NCI-H2081 treated with DMSO at 0.1 percent for 48 hours (cell line): Measurements from ENCODE around the gene IL11.

Source experiments
- DNase-seq: peaks from one replicate; lab custom pipeline; 2025; lab: John Stamatoyannopoulos, UW

IL11 gene

DNA sequence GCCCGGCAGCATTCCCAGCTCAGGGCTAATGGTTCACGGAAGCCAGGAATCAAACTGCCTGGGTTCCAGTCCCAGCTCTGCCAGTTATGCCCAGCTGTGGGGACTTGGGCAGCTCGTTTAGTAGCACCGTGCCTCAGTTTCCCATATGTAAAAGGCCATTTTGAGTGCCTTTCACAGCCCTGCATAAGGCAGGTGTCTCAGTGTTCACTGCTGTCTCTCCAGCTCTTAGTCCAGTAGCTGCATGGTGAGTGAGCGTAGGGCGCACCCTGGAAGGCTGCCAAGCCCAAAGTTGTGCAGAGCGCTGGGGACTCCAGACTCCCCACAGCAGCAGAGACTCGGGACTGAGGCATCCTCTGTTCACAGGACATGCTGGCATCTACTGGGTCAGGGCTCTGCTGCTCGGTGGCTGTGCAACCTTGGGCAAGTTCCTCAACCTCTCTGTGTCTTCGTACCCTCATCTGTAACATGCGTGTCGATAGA lies 21.0 kb upstream of the IL11 start:
- DNase-seq, result no peak

- DNase-seq, result no peak
Measured at GRCh38 chr19:55390461-55390880, 20.2 kb upstream of the IL11 start.

DNA sequence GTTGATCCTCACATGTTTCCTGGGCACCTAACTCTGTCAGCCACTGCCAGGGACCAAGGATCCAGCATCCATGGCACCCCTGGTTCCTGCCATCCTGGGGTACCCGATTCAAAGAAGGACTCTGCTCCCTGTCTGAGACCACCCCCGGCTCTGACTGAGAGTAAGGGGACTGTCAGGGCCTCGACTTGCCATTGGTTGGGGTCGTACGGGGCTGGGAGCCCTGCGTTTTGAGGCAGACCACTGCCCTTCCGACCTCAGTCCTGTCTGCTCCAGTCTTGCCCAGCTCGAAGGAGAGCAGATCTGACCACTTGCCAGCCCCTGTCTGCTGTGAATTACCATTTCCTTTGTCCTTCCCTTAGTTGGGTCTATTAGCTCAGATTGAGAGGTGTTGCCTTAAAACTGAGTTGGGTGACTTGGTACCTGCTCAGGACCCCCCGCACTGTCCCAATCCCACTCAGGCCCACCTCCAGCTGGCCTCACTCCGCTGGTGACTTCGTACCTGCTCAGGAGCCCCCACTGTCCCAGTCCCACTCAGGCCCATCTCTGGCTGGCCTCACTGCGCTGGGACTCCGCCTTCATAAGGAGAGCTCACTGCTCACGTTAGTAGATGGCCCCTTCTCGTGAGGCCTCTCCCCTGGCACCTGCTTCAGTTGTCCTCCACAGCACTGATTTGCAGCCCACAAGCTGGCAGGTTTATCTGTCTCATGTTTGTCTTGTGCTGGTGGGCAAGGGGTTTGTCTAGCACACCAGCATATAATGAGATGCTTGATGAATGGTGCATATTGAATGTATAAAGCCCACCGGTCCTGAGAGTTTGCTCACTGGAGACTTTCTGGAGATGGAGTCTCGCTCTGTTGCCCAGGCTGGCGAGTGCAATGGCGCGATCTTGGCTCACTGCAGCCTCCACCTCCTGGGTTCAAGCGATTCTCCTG lies 19.4 kb upstream of the IL11 start:
- no peak for DNase-seq

- DNase-seq, result no peak
Measured at GRCh38 chr19:55387736-55388497, 17.7 kb upstream of the IL11 start.

DNA sequence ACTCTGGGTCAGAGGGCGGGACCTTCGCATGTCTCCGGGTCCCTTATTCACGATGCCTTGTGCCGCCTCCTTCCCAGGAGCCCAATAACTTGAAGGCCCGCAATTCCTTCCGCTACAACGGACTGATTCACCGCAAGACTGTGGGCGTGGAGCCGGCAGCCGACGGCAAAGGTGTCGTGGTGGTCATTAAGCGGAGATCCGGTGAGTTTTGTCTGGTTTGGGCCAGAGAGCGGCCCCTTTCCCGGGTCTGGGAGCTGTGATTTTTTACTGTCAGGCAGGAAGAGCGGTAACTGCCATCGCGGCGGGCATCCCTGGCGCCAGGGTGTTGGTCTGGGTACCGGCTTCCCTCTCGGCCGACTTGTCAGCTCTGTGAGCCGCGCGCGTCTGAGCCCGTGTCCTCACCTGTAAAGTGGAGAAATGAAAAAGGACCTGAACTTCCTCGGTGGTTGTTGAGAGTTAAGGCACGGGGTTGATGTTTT lies 16.3 kb upstream of the IL11 start:
- DNase-seq, result no peak

GRCh38 chr19:55385724-55386492 lies 15.6 kb upstream of the IL11 start, which contains the start of gene RPL28:
Gene RPL28, plus strand, starts transcription at chr19:55385932. Its CDS starts 426 bp downstream, at chr19:55386358.
- DNase-seq, result peak; percentile 94

DNA sequence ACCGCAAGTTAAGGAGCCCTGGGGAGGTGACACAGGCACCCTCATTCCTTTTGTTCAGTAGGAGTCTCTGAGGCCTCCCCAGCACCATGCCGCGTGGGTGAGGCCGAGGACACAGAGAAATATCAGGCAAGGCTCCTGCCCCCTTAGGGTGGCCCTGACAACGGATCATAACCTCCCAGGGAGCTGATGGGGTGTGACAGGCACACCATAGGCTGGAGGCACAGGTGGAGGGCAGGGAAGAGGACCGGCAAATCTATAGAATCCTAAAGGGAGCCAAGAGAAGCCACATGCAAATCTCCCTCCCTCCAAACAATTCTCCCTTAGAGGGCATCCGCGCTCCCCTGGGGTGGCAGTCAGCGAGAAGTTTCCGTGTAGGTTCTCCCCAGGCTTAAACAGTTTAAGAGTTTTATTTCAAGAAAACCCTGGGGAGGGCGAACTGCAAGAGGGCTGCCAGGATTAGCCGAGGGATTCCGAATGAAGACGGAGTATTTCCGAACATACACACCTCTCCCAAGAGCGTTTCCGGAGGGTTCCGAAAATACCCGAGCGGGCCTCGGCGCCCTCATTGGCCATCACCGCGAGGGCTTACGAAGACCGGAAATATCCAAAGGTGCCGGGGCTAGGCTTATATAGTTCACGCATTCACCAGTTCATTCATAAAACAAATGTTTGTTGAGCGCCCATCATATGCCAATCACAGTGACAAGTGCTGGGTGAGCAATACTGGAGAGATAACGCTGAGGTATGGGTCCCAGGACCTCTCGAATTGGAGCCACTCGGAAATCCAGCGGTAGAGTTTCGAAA lies 14.9 kb upstream of the IL11 start:
- peak; percentile 92 for DNase-seq

GRCh38 chr19:55384131-55384919 lies 14.1 kb upstream of the IL11 start, which contains the start of gene TMEM238:
Gene TMEM238, minus strand, starts transcription at chr19:55384292. Its CDS starts 33 bp downstream, at chr19:55384259.
- DNase-seq, result no peak

- no peak for DNase-seq
Measured at GRCh38 chr19:55383279-55384130, 13.2 kb upstream of the IL11 start.

GRCh38 chr19:55382522-55383054 lies 12.3 kb upstream of the IL11 start:
- DNase-seq, result no peak

DNA sequence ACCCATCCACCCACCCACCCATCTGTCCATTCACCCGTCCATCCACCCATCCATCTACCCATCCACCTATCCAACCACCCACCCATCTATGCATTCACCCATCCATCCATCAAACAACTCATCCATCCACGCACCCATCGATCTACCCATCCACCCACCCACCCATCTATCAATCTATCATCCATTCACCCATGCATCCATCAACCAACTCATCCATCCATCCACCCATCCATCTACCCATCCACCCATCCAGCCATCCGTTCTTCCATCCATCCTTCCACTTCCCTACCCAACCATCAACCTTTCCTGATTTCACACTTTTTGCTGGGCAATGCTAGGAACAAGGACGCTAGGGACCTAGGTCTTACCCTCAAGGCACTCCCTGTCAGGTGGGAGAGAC lies 11.8 kb upstream of the IL11 start:
- DNase-seq, result no peak

DNA sequence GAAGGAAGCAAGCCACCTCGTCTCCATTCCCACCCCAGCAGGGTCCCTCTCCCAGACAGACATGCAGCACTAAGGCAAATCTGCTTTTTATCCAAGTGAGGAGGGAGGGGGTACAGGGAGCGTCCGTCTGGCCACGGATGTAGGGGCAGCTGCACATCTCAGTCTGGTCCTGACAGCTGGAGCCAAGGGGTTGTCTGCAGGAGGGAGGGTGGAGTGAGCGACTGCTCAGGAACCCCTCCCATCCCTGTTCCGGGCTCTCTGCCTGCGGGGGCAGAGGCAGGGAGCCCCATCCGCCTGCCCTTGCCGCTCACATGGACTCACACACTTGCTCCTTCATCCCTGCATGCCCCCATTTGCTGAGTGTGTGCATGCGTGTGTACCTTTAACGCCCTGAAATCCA lies 8.9 kb upstream of the IL11 start:
- no peak for DNase-seq

GRCh38 chr19:55377356-55378131 lies 7.3 kb upstream of the IL11 start:
- DNase-seq, result no peak

- DNase-seq, result no peak
Measured at GRCh38 chr19:55376241-55376933, 6.1 kb upstream of the IL11 start, which contains the start of gene TMEM190. Gene TMEM190, plus strand, starts transcription at chr19:55376826. Its CDS starts 28 bp downstream, at chr19:55376854.

DNA sequence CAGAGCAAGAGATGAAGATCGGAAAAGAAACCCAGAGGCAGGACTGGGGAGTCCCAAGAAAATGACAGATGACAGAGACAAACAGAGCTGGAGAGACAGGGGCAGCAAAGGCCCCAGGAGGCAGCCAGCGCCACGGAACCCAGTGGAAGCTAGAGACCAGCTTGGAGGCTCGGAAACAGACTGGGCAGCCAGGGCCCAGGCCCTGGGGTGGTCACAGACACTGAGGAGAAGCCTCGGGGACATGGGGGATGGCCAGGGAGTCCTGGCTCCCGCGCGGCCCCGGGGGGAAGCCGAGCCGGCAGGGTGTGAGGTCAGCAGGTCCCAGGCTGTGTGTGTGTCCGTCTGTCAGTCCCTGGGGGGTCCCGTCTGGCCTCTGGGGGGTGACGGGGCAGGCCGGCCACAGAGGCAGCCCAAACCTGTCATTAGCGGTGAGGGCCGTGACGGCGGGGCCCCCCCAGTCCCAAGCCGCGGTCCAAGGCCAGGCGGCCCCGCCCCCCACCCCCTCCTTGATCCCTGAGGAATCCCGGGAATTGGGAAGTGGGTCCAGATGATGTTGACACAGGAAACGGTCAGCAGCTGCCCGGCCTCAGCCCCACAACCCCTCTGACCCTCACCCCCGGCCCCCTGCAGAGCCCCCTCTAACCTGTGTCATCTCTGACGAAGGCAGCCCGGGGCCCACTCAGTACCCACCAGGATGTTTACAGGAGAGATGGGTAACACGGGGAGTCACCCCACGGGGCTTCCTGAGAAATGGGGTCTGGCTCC lies 3.9 kb upstream of the IL11 start:
- no peak for DNase-seq

DNA sequence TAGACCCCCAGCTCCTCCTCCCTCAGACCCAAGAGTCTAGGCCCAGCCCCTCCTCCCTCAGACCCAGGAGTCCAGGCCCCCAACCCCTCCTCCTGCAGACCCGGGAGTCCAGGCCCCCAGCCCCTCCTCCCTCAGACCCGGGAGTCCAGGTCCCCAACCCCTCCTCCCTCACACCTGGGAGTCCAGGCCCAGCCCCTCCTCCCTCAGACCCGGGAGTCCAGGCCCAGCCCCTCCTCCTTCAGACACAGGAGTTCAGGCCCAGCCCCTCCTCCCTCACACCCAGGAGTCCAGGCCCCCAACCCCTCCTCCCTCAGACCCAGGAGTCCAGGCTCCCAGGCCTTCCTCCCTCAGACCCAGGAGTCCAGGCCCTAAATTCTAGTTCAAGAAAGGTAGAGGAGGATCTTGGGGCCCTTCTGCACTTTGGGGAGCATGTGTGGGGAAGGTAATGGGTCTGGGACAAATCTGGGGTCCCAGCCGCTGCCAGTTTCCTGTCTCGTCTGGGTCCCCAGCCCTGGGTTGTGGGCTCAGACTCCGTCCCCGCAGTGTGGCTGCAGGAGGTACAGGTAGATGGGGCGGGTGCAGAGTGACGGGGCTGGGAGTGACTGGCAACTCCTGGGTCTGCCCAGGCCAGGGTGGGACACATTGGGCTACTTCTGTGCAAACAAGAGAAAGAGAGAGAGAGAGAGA lies 3.2 kb upstream of the IL11 start:
- no peak for DNase-seq
